ENCODE measurements around the gene PRR4.

PRR4 gene

DNA sequence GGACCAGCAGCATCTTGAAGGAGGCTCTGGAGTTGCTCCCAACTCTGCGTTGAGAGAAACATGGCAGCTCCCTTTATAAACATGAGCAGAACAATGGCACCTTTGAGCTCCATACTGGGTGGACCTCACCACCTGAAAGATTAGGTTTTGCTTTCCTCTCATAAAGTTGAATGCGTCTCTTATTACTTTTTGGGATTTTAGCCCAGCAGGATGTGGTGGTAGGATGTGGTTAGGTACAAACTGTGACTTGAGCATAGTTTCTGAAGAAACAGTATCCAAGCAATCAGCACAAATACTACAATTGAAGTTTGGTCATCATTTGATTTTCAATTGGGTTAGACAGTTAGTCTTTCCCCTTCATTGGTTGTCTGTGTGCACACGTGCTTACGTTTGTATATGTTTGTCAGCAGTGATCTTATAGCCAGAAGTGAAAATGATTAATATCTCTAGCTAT is at the start of gene PRR4:
Gene PRR4, minus strand, starts transcription at position 51 of the 454 bp plus-strand sequence. Its CDS starts 38 bp downstream, at position 13.
- no peak for DNase-seq

DNA sequence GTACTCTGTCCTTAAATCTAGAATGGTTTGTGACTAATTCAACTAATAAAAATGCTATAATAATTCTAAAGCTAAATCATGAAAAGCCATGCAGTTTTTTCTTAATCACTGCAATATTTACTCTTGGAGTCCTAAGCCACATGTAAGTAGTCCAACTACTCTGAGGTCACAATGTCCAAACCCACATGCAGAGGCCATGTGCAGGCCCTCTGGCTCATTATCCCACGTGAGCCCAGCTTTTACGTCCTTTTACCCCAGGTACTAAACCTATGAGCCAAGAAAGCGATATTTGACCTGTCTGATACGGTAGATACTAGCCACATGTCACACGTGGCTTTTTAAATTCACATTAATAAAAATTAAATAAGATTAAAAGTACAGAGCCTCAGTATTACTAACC is 47.6 kb upstream of the PRR4 start:
- no peak for DNase-seq

DNA sequence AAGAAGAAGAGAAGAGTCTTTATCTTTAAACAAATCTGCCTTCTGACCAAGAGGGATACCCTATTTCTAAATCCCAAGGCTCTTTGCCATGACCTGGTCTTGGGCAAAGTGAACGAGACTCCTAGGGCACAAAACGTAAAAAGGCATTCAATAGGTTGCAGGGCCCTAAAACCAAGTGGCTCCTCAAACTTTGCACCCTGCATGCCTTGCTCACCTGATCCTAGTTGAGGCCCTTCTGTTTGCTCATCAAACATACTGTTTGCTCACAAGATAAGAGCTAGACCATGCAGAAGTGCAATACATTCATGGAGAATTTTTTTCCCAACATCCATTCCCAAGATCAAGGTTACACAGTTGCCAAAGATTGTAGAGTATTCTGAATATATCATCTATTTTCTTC is 42.7 kb upstream of the PRR4 start:
- DNase-seq = no peak

- DNase-seq = no peak
These were observed 40.0 kb upstream of the PRR4 start for GRCh38 chr12:10889226-10889625.

GRCh38 chr12:10884086-10884725 is 34.9 kb upstream of the PRR4 start, which contains the start of gene PRH1:
Gene PRH1, minus strand, starts transcription at chr12:10884255. Its CDS starts 38 bp downstream, at chr12:10884217.
- DNase-seq = no peak

GRCh38 chr12:10873378-10873777 is 24.1 kb upstream of the PRR4 start:
- DNase-seq = no peak

DNA sequence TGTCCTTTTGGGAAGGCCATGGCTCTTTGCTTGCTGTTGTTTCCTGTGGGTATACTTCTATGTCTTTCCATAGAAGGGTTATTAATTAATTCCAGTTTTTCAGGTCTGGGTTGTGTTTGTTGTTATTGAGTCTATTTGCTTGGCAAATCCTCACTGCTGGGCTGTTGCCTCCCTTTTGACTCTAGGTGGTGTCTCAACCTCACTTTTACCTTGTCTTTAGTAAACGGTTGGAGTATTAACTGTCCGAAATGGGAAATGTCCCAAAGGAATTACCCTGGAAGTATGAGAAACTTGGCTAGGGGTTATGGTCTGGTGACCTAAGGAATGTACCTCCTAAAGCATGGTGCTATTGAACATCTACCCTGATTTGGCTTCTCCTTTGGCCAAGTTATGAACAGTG is 18.1 kb upstream of the PRR4 start:
- DNase-seq = no peak

DNA sequence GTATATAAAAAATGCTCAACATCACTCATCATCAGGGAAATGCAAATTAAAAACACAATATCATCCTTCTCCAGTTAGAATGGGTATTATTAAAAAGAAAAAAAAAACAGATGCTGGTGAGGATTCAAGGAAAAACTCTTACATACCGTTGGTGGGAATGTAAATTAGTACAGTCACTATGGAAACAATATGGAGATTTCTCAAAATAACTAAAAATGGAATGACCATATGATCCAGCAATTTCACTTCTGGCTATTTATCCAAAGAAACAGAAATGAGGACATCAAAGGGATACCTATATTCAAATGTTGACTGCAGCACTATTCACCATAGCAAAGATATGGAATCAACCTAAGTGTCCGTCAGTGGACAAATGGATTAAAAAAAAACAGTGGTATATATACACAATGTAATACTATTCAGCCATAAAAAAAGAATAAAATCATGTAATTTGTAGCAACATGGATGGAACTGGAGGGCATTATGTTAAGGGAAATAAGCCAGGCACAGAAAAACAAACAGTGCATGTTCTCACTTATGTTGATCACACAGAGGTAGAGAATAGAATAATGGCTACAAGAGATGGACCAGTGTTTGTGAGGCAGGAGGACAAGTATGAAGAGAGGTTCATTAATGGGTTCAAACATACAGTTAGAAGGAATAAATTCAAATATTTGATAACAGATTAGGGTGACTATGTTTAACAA is 14.4 kb upstream of the PRR4 start:
- DNase-seq = no peak

DNA sequence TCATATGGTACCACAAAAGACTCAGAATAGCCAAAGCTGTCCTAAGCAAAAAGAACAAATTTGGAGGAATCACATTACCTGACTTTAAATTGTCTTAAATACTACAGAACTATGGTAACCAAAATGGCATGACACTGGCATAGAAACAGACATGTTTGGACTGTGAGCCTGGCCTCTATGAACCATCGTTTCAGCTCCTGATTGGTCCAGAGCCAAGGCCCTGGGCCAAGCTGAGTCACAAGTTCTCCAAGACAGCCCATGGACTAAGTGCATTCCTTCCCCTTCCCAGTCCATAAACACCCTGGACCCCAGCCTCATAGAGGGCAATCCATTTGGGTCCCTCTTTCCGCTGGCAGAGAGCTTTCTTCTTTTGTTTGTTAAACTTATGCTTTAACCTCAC is 12.1 kb upstream of the PRR4 start:
- no peak for DNase-seq

GRCh38 chr12:10855807-10856206 is 6.5 kb upstream of the PRR4 start:
- DNase-seq = no peak

GRCh38 chr12:10853776-10854175 is 4.5 kb upstream of the PRR4 start:
- DNase-seq = no peak

GRCh38 chr12:10851243-10851858 is 2.1 kb upstream of the PRR4 start:
- DNase-seq = no peak

- DNase-seq = no peak
These were observed 1.5 kb downstream of the PRR4 start for GRCh38 chr12:10847744-10848143.

DNA sequence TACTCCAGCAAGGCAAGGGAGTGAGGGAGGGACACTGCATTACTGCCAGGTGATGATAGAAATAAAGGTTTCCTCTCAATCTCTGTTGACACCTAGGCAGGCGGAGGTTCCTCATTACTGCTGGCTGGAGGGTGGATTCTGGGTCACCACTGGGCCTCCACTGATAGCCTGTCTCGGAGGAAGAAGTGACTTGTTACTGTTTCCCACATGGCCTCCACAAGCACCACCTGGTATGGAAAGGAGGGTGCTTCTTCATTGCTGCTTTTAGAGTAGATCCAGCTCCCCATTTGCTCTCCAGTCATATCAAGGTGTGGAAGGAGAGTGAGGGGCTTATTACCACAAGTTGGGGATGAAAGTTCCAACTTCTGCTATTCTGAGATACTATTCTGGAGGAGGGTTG is 6.4 kb downstream of the PRR4 start:
- no peak for DNase-seq

DNA sequence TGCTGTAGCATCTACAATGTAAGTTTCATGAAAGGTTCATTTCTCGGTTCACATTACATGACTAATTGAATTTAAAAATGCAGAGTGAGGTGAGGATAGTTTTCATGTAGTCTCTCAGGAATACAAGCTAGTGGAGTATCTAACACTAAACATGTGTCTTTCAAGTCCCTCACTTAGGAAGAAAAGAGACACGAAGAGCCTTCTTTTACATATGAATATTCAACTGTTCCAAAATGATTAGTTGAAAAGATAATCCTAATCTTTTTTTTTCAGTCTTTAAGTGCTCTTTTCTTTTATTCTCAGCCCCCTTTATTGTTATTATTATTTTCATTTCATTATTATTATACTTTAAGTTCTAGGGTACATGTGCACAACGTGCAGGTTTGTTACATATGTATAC is 10.8 kb downstream of the PRR4 start:
- no peak for DNase-seq

- no peak for DNase-seq
These were observed 19.3 kb downstream of the PRR4 start for GRCh38 chr12:10829994-10830393.

GRCh38 chr12:10826258-10826657 is 23.0 kb downstream of the PRR4 start, which contains the start of gene TAS2R10:
Gene TAS2R10, minus strand, starts transcription at chr12:10826358. Its CDS starts 89 bp downstream, at chr12:10826269.
- no peak for DNase-seq

DNA sequence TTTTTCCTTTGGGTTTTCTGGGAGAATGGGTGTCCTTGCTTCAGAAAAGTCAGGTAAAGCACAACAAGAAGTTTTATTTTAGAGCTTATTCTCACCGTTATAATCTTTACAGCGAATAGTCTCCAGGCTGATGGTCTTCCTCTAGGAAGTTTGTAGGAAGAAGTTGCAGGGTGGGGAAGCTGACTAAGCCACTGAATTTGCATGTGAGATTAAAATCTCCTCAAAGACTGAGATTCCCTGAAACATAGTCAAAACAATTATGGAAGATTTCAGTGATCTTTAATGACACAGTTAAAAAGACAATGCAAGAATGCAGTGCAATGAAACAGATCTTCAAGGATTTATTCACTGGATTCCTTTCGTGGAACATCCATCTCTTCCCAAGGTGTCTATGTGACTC is 24.3 kb downstream of the PRR4 start:
- DNase-seq = no peak

- no peak for DNase-seq
These were observed 37.3 kb downstream of the PRR4 start for GRCh38 chr12:10811883-10812536.

DNA sequence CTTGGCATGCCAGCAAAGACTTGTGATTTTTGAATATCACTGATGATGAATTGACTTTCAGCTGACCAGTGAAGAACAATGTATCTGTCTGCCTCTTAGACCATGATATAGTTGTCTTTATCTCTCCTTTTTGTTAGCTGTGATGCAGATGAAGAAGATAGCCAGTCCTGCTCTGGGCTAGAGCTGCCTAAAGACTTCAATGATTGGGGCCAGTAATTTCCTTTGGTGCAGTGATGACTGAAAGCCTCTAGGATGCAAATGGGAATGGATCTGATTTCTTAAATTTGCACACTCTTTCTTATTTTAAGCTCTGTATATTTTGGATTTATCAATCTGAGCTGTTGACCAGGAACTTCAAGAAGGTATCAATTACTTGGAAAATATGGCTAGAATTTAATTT is 39.2 kb downstream of the PRR4 start, which contains the start of gene TAS2R9:
Gene TAS2R9, minus strand, starts transcription at position 101 of the 400 bp plus-strand sequence. Its CDS starts 93 bp downstream, at position 8.
- no peak for DNase-seq

- DNase-seq = no peak
These were observed 42.1 kb downstream of the PRR4 start, which contains the start of gene TAS2R8 for GRCh38 chr12:10807186-10807585. Gene TAS2R8, minus strand, starts transcription at chr12:10807286. Its CDS starts 306 bp downstream, at chr12:10806980.

GRCh38 chr12:10802587-10802986 is 46.7 kb downstream of the PRR4 start, which contains the start of gene TAS2R7:
Gene TAS2R7, minus strand, starts transcription at chr12:10802627. Its CDS starts 57 bp downstream, at chr12:10802570.
- DNase-seq = no peak

DNA sequence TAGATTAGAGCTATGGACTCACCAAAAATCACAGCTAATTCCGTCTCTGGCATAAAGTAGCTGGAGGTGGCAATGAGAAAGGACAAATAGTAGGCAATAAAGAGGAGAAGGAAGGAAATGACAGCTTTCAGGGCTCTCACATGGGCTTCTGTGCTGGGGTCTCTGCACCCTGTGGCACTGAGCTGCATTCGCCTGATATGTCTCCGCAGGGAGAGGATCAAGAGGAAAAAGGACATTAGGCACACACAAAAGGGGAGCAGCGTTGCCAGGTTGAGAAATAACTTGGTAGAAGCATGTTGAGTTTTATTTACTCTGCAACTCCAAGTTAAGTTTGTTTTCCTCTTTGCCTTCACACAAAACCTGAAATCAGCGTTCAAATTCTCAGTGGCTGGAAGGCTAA is 47.5 kb downstream of the PRR4 start:
- DNase-seq = no peak

Data from stimulated activated CD8-positive, alpha-beta memory T cell treated with anti-CD3 and anti-CD28 coated beads, Interleukin-4, amount 100 ng/mL, for 48 hours (primary cell).